Mesenchymal stem cell (in vitro differentiated cells and primary cell): ENCODE measurements around the gene UBE2J1.

Source experiments
- DNase-seq: peaks from one replicate; pipeline ENCODE4 v3.0.0-alpha.2; 2013
- H2AFZ ChIP-seq: one replicate; pipeline ENCODE4 v1.6.1; 2013; ENCODE audit warnings: low read depth, mild to moderate bottlenecking, control low read depth, inconsistent platforms, low read length, moderate library complexity
- H2AK5ac ChIP-seq: 2 replicates; pipeline ENCODE4 v1.6.1; 2013; ENCODE audit warnings: low read length, moderate library complexity, mild to moderate bottlenecking, inconsistent platforms; ENCODE audit not compliant: severe bottlenecking
- H2BK120ac ChIP-seq: one replicate; pipeline ENCODE4 v1.6.1; 2013; ENCODE audit warnings: low read depth, mild to moderate bottlenecking, inconsistent platforms, low read length, moderate library complexity
- H2BK12ac ChIP-seq, 2 experiments: one replicate each; pipeline ENCODE4 v1.6.1; 2013; ENCODE audit warnings: inconsistent platforms in 2 of 2, low read length in 2 of 2, mild to moderate bottlenecking in 2 of 2, moderate library complexity in 2 of 2, control low read depth in 1 of 2
- H2BK15ac ChIP-seq: one replicate; pipeline ENCODE4 v1.6.1; 2013; ENCODE audit warnings: mild to moderate bottlenecking, low read depth, inconsistent platforms; ENCODE audit not compliant: poor library complexity, severe bottlenecking
- H2BK5ac ChIP-seq: 2 replicates; pipeline ENCODE4 v1.6.1; 2013; ENCODE audit warnings: low read depth, mild to moderate bottlenecking, low read length, control low read depth, inconsistent platforms; ENCODE audit not compliant: poor library complexity, severe bottlenecking
- H3K14ac ChIP-seq, 2 experiments: one replicate each; pipeline ENCODE4 v1.6.1; 2013; ENCODE audit warnings: inconsistent platforms in 2 of 2, low read length in 2 of 2, control low read depth in 1 of 2, mild to moderate bottlenecking in 1 of 2, moderate library complexity in 1 of 2
- H3K18ac ChIP-seq, 2 experiments: one replicate each; pipeline ENCODE4 v1.6.1; 2013; ENCODE audit warnings: inconsistent platforms in 2 of 2, low read length in 2 of 2, control low read depth in 1 of 2, low read depth in 1 of 2, mild to moderate bottlenecking in 1 of 2
- H3K23ac ChIP-seq, 2 experiments: one replicate each; pipeline ENCODE4 v1.6.1; 2013; ENCODE audit warnings: inconsistent platforms in 2 of 2, low read length in 2 of 2, mild to moderate bottlenecking in 2 of 2, moderate library complexity in 2 of 2, control low read depth in 1 of 2
- H3K27ac ChIP-seq: 2 replicates; pipeline ENCODE4 v1.5.1; 2013; ENCODE audit warnings: mild to moderate bottlenecking, moderate library complexity, low read length, control low read depth, inconsistent platforms; ENCODE audit not compliant: poor library complexity, severe bottlenecking
- H3K27me3 ChIP-seq, 2 experiments: 2 replicates each; pipeline versions ENCODE4 v1.6.1 to v1.7.0; 2013; ENCODE audit warnings: low read length in 2 of 2, mild to moderate bottlenecking in 2 of 2, moderate library complexity in 2 of 2, control low read depth in 1 of 2, inconsistent platforms in 1 of 2; ENCODE audit not compliant: control insufficient read depth in 1 of 2, insufficient read depth in 1 of 2
- H3K36me3 ChIP-seq, 2 experiments: 2 replicates each; pipeline versions ENCODE4 v1.6.1 to v1.7.0; 2013; ENCODE audit warnings: low read length in 2 of 2, control low read depth in 1 of 2, inconsistent platforms in 1 of 2, low read depth in 1 of 2, mild to moderate bottlenecking in 1 of 2; ENCODE audit not compliant: insufficient read depth in 2 of 2, control insufficient read depth in 1 of 2
- H3K4ac ChIP-seq, 2 experiments: one replicate each; pipeline ENCODE4 v1.6.1; 2013; ENCODE audit warnings: inconsistent platforms in 2 of 2, low read length in 2 of 2, mild to moderate bottlenecking in 2 of 2, moderate library complexity in 2 of 2, control low read depth in 1 of 2, low read depth in 1 of 2
- H3K4me1 ChIP-seq: 2 replicates; pipeline ENCODE4 v1.6.1; 2013; ENCODE audit warnings: low read depth, low read length, control low read depth; ENCODE audit not compliant: control insufficient read depth, insufficient read depth
- H3K4me2 ChIP-seq: 2 replicates; pipeline ENCODE4 v1.6.1; 2013; ENCODE audit warnings: low read length, mild to moderate bottlenecking, inconsistent platforms; ENCODE audit not compliant: poor library complexity, severe bottlenecking
- H3K4me3 ChIP-seq, 2 experiments: 2 replicates each; pipeline versions ENCODE4 v1.5.1 to v1.7.0; 2013; ENCODE audit warnings: low read length in 2 of 2, mild to moderate bottlenecking in 2 of 2, control low read depth in 1 of 2, low read depth in 1 of 2; ENCODE audit not compliant: insufficient read depth in 1 of 2
- H3K79me1 ChIP-seq: replicated peaks from 2 replicates; pipeline ENCODE4 v1.6.1; 2013; ENCODE audit warnings: mild to moderate bottlenecking, control low read depth, low read length, inconsistent platforms; ENCODE audit not compliant: poor library complexity, severe bottlenecking
- H3K9ac ChIP-seq: 2 replicates; pipeline ENCODE4 v1.7.0; 2013; ENCODE audit warnings: mild to moderate bottlenecking, low read length, moderate library complexity
- H3K9me3 ChIP-seq: 2 replicates; pipeline ENCODE4 v1.7.0; 2013; ENCODE audit warnings: mild to moderate bottlenecking, low read length; ENCODE audit not compliant: control insufficient read depth
- H4K8ac ChIP-seq: one replicate; pipeline ENCODE4 v1.6.1; 2013; ENCODE audit warnings: inconsistent platforms, mild to moderate bottlenecking, low read length, moderate library complexity
- H4K91ac ChIP-seq: one replicate; pipeline ENCODE4 v1.6.1; 2013; ENCODE audit warnings: mild to moderate bottlenecking, low read length, inconsistent platforms
- WGBS: methylation state at CpG from one replicate; pipeline ENCODE4 v1.1.7; 2013; ENCODE audit warnings: mixed read lengths; 5-methylcytosine and 5-hydroxymethylcytosine counted together

UBE2J1 gene

GRCh38 chr6:89314692-89315091 lies 37.8 kb downstream of the UBE2J1 start:
- H3K4ac ChIP-seq = no peak overlapping the region
- 95% methylated on average over 7 of the region's 7 CpGs for WGBS
- no peak overlapping the region for H3K9ac ChIP-seq
- peaks cover 1% of the 10 kb centered on the region for H3K79me1 ChIP-seq
- no peak overlapping the region for H2BK15ac ChIP-seq
- no peak overlapping the region for H3K18ac ChIP-seq
- H3K4me2 ChIP-seq = no peak overlapping the region
- no peak overlapping the region for H2BK12ac ChIP-seq
- no peak overlapping the region for H2BK120ac ChIP-seq
- no peak overlapping the region for H3K4me3 ChIP-seq
- H3K27ac ChIP-seq = no peak overlapping the region
- no peak overlapping the region for H3K14ac ChIP-seq
- H2BK5ac ChIP-seq = no peak overlapping the region
- H3K23ac ChIP-seq = no peak overlapping the region
- H2AK5ac ChIP-seq = no peak overlapping the region
- no peak overlapping the region for H4K8ac ChIP-seq
- H3K9me3 ChIP-seq = no peaks in the 10 kb centered on the region
- H2AFZ ChIP-seq = no peak overlapping the region
- no peak overlapping the region for H4K91ac ChIP-seq
- peaks cover 0 to 7% of the 10 kb centered on the region in 2 experiments for H3K36me3 ChIP-seq
- peaks cover 0 to 4% of the 10 kb centered on the region in 2 experiments for H3K27me3 ChIP-seq
- H3K4me1 ChIP-seq = peaks cover 12% of the 10 kb centered on the region
- DNase-seq = no peak

GRCh38 chr6:89313006-89313405 lies 39.5 kb downstream of the UBE2J1 start:
- no peak overlapping the region for H3K27ac ChIP-seq
- H3K14ac ChIP-seq = no peak overlapping the region
- H3K9me3 ChIP-seq = no peaks in the 10 kb centered on the region
- peak overlapping the region in 1 of 2 experiments; percentile 3 for H3K18ac ChIP-seq
- peak overlapping the region in 1 of 2 experiments; percentile 66 for H3K4me3 ChIP-seq
- H2AK5ac ChIP-seq = no peak overlapping the region
- peaks cover 0 to 7% of the 10 kb centered on the region in 2 experiments for H3K36me3 ChIP-seq
- H3K4ac ChIP-seq = peak overlapping the region in 1 of 2 experiments; percentile 48
- no peak overlapping the region for H2BK15ac ChIP-seq
- peaks cover 12% of the 10 kb centered on the region for H3K4me1 ChIP-seq
- WGBS = 53% methylated on average over 1 of the region's 1 CpG
- H2BK120ac ChIP-seq = peak overlapping the region; percentile 56
- no peak overlapping the region for H4K8ac ChIP-seq
- no peak overlapping the region for H2BK12ac ChIP-seq
- H3K27me3 ChIP-seq = peaks cover 11 to 12% of the 10 kb centered on the region in 2 experiments
- DNase-seq = peak; percentile 72
- H3K4me2 ChIP-seq = no peak overlapping the region
- H2AFZ ChIP-seq = no peak overlapping the region
- H3K79me1 ChIP-seq = no peaks in the 10 kb centered on the region
- H3K23ac ChIP-seq = no peak overlapping the region
- peak overlapping the region; percentile 70 for H4K91ac ChIP-seq
- no peak overlapping the region for H2BK5ac ChIP-seq
- peak overlapping the region; percentile 51 for H3K9ac ChIP-seq

GRCh38 chr6:89311853-89312531 lies 40.5 kb downstream of the UBE2J1 start:
- H2BK15ac ChIP-seq = no peak overlapping the region

GRCh38 chr6:89311530-89311852 lies 41.0 kb downstream of the UBE2J1 start:
- Histone ChIP-seq H3K4ac (no peak overlapping the region), H3K14ac (no peak overlapping the region), H3K18ac (no peak overlapping the region), H3K79me1 (no peaks in the 10 kb centered on the region), H3K27ac (no peak overlapping the region), H4K91ac (no peak overlapping the region), H3K23ac (no peak overlapping the region), H2AFZ (no peak overlapping the region), H3K9ac (peak overlapping the region; percentile 51), H3K27me3 (peaks cover 21 to 23% of the 10 kb centered on the region in 2 experiments), H3K9me3 (no peaks in the 10 kb centered on the region), H2BK120ac (no peak overlapping the region), H3K4me1 (peaks cover 12% of the 10 kb centered on the region), H3K4me3 (peak overlapping the region in 1 of 2 experiments; percentile 66), H2BK5ac (no peak overlapping the region), H2AK5ac (no peak overlapping the region), H3K36me3 (peaks cover 0 to 7% of the 10 kb centered on the region in 2 experiments), H3K4me2 (no peak overlapping the region), H4K8ac (no peak overlapping the region), H2BK12ac (peak overlapping the region in 1 of 2 experiments; percentile 31), H2BK15ac (no peak overlapping the region)
- WGBS = 26% methylated on average over 4 of the region's 5 CpGs
- no peak for DNase-seq

More at GRCh38 chr6:89311853-89312531, 40.5 kb downstream of the UBE2J1 start:
- peak overlapping the region; percentile 73 for H4K8ac ChIP-seq
- H3K79me1 ChIP-seq = no peaks in the 10 kb centered on the region
- H3K23ac ChIP-seq = no peak overlapping the region
- peaks cover 12% of the 10 kb centered on the region for H3K4me1 ChIP-seq
- H2BK5ac ChIP-seq = no peak overlapping the region
- H3K14ac ChIP-seq = no peak overlapping the region
- no peaks in the 10 kb centered on the region for H3K9me3 ChIP-seq
- H3K27me3 ChIP-seq = peaks cover 16 to 18% of the 10 kb centered on the region in 2 experiments
- H4K91ac ChIP-seq = no peak overlapping the region
- DNase-seq = peak; percentile 76
- H3K4me3 ChIP-seq = peak overlapping the region in 1 of 2 experiments; percentile 66
- 44% methylated on average over 7 of the region's 9 CpGs for WGBS
- H3K4ac ChIP-seq = no peak overlapping the region
- peak overlapping the region in 1 of 2 experiments; percentile 27 for H2BK12ac ChIP-seq
- H2AFZ ChIP-seq = no peak overlapping the region
- no peak overlapping the region for H2BK120ac ChIP-seq
- H3K27ac ChIP-seq = no peak overlapping the region
- peak overlapping the region; percentile 38 to 77 for H3K18ac ChIP-seq
- peak overlapping the region; percentile 51 for H3K9ac ChIP-seq
- no peak overlapping the region for H2AK5ac ChIP-seq
- H3K36me3 ChIP-seq = peaks cover 0 to 7% of the 10 kb centered on the region in 2 experiments
- no peak overlapping the region for H3K4me2 ChIP-seq
